ENCODE results near the gene NCOA5.

The NCOA5 gene

DNA sequence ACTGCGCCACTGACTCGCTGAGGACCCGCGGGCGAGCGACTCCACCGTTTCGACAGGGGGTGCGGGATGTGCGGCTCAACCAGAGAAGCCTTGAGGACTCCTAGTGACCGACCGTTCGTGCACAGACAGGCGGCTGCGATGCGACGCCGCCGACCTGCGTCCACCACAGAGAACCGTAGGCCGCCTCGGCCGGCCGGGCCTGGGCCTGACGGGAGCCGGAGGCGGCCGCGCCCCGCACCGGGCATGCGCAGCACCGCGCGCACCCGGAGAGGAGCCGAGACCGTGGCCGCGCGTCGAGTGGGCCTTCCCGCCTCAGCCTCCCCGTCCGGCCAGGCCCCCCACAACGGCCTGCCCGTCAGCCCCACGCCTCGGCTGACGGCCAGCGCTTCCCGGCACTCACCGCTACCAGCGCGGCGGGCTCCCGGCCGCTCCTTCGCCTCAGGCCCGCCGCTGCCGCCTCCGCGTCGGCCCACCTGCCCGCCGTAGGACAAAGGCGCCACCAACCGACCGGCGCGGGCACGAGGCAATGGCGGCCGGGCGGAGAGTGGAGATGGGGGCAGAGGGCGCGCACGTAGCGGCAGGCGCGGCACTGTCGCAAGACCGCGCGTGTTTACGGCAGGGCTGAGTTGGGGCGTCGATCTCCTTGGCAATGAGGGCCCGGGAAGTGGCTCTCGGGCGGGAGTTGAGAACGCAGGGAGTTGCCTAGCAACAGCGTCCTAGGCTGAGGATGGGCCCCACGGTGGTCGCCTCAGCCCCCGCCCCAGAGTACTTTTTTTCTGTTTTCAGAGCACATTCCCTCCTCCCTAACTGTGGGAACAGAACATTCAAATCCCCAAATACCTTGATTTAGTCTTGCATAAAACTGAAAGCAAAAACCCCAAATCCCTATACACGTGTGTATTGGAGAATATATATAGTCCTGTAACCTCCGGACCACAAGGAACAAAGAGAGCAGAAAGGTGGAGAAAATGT is at the start of gene NCOA5:
Gene NCOA5 (minus strand): TSS at position 546 of the 972 bp plus-strand sequence. CDS start 10,538 bp downstream, outside the sequence.
- peak; percentile 86 to 87 for DNase-seq

DNA sequence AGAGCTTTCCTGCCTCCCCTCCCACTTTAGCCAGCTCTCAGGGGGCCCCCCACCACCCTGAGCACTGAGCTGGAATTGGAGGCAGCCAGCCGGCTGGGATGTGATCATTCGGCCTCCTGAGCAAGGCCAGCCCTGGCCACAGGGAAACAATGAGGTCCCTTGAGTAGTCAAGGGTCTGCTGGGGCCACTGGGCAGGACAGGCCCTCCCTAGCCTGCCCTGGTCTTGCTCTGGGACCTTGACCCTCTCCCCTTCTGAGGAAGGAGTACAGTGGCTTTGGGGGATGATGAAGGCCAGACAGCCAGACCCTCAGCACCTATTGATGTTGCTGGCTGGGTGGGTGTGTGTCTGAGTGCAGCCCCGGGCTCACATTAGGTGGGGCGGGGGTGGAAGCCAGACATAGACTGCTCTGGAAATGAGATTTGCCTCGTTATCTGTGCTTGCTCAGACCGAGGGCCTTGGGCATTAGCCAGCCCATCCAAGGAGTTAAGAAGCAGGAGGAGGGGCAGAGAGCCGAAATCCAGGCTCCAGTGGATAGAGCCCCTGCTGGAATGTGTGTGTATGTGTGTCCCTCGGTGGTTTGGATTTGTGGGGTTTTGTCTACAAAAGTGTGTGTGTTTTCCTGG is 49.6 kb upstream of the NCOA5 start:
- DNase-seq: no peak

DNA sequence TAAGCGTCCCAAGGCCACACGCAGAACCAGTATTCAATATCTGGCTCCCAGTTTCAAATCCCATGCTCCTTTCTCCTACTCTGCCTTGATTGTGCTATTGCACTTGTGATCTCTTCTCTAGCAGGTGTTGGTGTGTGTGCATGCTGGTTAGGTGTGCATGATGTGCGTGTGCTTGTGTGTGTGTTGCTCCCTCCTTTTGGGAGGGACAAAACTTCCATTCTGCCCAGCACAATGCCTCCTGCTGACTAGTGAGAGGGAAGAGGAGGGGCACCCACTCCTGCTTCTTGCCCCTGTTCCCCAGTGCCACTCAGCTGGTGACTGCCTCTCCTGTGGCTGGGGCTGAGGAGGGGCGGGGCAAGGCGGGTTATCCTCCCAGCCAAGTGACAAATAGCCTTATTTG is 48.1 kb upstream of the NCOA5 start:
- DNase-seq: peak; percentile 35 to 44

DNA sequence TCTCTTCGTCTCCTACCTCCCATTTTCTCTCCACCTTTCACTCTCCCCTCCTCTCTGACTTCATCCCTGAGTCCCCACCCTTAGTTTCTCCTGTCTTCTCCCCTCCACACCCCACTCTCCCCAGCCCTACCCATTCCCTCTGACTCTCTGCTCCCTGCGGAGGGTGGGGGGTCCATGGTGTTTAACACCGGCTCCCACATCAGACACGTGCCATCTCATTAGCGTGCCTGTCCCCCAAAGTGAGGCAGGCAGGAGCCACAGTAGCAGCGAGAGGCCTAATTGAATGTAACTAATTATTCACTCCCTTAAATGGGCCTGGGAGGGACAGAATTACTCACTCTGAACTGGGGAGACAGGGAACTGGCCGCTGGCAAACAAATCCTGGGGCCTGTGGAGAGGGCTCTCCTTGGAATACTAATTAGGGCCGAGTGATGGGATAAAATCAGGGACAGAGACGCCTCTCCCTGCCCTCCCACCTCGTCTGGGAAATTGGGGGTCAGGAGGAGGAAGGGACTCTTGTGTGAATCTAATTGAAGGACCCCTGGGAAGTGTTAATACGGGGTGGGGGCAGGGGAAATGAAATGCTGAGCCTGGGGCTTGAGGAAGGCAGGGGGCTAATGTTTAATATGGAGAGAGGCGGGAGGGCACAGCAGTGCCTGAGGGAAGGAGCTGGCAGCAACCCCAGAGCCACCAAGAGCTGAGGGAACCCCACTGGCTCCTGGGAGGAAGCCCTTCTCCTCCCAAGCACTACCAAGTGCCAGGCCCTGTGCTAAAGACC is 46.3 kb upstream of the NCOA5 start:
- no peak for DNase-seq

DNA sequence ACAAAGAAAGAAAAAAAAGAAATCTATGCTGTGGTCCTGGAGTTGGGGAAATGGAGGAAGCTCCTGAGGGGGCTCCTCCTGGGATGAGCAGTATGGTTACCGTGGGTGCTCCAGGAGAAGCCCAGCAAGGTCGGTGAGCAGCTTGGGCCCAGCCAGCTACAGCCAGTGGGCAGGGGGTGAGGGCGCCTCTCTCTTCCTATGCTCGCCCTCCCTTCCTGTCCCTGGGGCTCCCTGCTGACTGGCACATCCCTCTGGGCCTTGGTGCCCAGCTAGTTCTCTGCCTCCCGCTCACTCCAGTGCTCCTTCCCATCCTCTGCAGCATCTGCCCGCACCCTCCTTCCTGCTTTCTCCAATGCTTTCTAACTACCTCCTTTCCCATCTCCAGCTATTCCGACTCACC is 45.0 kb upstream of the NCOA5 start:
- DNase-seq: no peak

DNA sequence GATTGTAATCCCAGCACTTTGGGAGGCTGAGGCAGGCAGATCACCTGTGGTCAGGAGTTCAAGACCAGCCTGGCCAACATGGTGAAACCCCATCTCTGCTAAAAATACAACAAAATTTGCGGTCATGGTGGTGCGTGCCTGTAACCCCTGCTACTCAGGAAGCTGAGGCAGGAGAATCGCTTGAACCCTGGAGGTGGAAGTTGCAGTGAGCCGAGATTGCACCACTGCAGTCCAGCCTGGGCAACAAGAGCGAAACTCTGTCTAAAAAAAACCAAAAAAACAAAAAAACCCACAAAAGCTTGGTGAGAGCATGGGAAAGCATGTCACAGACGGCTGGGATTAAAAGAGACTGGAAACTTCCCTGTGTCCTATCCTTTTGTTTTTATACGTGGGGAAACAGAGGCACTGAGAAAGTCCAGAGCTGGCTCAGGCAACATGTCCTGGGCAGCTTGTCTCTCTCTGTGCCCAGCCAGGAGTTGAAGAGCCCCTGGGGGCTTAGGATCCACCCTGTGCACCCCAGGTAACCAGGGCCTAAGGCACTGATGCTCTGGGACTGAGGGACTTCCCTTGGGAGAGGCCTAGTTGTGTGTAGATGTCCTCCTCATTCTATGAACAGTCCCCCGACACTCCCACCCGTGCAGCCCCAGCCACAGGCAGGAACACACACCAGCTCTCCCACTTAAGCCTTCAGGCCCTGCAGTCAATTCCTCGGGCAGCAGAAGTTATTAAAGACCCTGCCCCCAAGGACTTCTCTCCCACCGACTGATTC is 44.3 kb upstream of the NCOA5 start:
- DNase-seq: no peak

DNA sequence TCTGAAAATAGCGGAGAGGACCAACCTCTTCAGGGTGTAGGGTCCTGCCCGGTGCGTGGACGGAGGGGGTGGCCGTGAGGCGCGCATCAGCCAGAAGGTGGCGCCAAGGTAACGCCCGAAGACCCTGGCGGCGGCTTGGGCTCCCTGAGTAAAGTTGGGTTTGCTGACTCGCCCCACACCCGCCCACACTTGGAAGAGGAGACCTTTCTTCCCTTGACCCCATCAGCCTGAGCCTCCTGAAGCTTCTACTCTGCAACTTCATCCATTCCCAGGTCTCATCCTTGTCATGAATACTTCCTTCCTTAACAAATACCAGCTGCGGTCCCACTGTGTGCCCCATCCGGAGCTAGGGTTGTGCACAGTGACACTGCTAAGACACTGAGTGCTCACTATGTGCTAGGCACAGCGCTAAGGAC is 43.0 kb upstream of the NCOA5 start:
- DNase-seq: peak; percentile 62 to 69

DNA sequence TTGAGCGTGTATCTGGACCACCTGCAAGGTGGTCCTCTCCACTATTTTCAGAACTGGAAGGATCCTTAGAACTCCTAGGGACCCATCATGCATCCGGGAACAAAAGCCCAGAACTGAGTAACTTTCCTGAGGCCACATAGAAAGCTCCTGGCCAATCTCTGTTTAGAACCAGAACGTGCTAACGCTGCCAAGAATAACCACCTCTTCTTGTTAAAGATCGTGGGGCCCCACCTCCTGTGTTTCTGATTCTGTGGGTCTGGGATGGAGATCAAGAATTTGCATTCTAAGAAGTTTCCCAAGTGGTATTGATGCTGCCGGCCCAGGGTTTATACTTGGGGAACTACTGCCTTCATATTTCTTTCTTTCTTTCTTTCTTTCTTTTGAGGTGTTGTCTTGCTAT is 41.6 kb upstream of the NCOA5 start:
- DNase-seq: no peak

DNA sequence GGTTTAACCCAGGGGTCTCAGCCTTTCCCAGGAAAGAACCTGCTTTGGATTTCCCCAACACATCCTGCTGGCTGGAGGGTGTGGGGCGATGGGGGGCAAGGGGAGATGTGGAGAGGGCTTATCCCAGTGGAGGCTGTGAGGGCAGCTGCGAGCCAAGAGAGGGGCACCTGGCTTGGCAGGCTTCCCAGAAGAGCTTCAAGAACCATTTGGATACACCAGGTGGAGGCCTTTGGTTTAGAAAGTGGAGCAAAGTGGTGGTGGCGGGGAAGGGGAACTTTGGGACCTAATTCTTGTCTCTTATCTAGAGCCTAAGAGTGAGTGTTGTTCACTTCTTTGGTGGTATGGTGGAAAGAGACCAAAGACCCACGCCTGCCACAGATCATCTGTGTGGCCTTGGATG is 40.8 kb upstream of the NCOA5 start:
- DNase-seq: peak; percentile 53 to 70

DNA sequence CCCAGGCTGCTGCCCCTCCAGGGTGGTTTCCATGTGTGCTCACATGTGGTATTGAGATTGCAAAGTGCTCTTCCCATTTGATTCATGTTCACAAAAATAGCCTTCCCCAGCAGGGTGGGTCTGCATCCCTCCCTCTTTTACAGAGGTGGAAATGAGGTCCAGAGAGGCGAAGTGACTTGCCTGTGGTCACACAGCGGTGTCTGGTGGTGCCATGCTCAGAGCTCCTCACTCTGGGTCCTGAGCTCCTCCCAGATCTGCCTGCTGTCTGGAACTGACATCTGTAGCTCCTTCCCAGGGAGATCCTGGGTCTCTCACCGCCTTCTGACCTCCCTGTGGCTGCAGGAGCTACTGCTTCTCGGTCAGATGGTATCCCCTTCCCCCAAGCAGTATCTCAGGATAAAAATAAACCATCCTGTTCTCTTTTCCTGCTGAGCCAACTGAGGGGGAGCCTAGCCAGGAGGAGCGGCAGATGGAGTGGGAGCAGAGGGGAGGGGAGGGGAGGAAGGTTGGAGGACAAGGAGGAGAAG is 40.3 kb upstream of the NCOA5 start:
- DNase-seq: peak in 1 of 2 experiments; percentile 64

DNA sequence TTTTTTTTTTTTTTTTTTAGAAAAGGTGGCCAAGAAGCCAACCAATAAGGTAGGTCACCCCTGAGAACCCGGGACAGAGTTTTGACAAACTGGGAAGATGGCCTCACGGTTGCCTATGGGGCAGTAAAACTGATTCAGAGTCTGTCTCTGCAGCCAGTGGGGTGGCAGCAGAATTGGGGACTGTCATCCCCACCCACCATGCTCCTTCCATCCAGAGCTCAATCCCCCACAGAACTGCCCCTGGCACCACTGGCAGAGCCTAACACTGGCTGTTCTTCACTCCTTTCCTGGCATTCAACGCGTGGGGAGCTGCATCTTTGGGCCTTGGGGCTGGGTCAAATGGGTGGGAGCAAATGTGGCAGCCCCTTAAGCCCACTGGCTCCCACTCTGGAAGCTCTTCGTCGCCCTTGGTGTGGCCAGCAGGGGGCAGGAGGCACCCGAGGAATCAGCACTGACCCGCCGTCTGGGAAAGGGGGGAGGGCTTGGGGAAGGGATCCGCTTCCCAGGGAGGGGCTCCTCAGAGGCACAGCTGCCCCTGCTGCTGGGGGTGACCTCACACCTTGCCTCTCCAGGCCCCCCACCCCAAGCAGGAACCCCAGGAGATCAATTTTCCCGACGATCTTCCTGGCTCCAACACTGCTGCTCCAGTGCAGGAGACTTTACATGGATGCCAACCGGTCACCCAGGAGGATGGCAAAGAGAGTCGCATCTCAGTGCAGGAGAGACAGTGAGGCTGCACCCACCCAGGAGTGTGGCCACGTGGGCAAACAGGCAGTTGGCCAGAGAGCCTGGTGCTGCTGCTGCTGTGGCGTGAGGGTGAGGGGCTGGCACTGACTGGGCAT is 38.8 kb upstream of the NCOA5 start:
- DNase-seq: peak; percentile 38 to 49

DNA sequence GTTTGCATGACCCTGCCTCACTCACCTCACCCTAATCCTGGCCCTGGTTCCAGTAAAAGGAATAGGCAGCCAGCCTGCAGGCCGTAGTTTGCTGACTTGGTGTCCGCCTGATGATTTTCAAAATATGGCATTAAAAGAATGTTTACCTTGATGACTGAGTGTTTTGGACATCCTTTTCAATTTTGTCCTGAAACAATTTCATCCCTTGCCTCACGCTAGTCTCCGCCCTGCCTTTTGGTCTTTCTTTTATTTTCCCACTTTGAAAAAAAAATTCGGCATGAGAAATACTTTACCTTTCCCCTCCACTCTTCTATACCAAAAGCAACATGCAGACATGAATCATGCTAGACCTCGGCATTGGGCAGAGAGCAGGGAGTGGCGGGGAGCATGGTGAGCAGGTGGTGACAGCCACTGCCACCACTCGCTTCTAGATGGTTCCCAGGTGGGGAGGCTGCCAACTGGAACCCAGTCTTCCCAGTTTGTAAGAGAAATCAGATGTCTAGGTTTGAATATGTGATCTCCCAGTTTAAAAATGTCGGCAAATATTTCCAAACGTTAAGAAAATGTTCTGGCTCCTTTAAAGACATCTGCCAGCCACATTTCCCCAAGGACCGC is 37.7 kb upstream of the NCOA5 start:
- DNase-seq: no peak

DNA sequence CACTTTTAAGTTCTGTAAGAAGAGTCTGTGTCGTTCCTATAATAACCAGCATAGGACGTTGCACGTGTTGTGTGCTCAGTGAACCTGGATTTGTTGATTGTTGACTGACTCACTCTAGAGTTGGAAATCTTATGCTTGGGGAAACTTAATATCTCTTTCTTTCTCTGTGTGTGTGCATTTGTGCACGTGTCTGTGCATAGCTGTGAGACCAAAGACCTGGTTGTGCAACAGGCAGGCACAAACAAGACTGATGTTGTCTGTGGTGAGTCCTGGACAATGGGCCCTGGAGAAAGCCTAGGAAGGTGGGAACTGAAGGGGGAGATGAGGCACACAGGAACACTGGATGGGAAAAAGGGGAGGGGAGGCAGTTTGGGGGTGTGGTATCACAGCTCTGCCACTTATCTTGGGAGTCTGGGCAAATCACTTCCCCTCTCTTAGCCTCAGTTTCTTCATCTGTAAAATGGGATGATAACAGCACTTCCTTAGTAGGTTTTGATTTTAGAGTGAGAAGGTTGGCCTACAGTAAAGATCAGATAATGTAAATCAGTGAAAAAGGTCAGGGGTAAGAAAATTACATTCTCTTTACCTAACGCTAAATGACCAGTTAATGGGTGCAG is 36.8 kb upstream of the NCOA5 start:
- no peak for DNase-seq

DNA sequence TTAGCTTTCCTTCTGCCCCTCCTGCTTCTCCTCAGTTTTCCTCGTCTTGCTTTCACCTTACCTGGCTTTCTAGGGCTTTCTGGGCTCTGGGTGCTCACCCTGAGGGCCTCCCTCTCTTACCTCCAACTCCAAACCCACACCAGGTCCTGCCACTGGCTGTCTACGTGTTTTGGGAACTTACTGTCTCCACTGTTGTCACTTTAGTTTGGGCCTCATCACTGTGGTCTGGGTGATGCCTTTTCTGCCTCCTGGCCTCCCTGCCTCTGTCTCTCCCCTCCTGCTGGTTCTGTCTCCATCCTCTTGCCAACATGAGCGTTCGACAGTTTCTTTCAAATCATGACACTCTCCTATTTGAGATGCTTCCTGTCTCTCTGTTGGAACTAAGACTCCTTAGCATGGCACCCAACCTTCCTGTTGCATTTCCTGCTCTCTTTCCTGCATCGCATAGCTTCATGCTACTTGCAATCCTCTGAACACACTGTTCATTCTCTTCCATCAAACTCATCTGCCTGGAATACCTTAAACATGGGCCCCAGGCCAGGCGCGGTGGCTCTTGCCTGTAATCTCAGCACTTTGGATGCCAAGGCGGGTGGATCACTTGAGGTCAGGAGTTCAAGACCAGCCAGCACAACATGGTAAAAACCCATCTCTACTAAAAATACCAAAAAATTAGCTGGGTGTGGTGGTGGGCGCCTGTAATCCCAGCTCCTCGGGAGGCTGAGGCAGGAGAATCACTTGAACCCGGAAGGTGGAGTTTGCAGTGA is 33.9 kb upstream of the NCOA5 start:
- no peak for DNase-seq

DNA sequence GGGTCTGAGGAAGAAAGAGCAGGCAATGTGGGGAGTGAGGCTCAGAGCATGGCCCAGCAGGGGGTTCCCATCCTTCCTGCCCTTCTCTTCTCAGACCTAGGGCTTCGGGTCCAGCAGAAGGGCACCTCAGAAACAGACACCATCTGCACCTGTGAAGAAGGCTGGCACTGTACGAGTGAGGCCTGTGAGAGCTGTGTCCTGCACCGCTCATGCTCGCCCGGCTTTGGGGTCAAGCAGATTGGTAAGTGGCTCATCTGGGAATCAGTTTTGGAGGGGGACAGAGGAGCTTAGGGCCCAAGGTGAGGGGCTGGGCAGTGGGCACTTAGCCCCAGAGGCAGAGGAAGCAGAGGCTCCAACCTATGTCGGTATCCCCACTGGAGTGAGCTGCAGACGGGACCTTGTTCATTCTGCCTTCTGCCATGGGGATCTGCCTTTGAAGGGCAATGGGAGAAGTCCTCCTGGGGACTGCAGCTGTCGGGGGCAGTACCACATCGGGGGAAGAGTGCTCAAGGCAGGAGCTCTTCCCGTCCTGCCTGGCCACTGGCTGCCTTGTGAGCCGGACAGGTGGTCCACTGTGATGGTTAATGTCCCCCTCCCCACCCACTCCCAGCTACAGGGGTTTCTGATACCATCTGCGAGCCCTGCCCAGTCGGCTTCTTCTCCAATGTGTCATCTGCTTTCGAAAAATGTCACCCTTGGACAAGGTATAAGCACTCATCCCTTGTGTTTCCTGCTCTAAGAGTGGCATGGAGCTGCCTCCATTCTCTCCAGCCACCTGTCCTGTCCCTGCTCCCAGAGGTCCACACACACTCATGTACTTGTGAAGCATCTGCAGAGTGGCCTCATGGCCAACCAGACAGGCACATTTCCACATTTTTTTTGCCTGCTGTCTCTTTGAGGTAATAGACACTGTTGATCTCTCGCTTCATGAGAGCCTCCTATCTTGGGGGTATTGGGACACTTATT is 33.0 kb upstream of the NCOA5 start:
- DNase-seq: no peak

DNA sequence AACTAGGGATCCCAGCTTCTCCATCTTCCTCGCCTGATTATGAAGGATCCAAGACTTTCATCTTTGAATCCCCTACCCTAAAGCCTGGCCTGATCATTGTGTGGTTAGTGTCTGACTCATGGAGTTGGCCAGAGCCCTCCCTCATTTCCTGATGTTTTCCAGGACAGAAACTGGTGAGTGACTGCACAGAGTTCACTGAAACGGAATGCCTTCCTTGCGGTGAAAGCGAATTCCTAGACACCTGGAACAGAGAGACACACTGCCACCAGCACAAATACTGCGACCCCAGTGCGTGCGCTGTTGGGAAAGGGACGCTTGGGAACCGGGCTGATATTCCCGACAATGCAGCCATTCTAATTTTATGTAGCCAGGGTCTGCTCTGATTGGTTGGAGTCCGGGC is 32.3 kb upstream of the NCOA5 start:
- no peak for DNase-seq

DNA sequence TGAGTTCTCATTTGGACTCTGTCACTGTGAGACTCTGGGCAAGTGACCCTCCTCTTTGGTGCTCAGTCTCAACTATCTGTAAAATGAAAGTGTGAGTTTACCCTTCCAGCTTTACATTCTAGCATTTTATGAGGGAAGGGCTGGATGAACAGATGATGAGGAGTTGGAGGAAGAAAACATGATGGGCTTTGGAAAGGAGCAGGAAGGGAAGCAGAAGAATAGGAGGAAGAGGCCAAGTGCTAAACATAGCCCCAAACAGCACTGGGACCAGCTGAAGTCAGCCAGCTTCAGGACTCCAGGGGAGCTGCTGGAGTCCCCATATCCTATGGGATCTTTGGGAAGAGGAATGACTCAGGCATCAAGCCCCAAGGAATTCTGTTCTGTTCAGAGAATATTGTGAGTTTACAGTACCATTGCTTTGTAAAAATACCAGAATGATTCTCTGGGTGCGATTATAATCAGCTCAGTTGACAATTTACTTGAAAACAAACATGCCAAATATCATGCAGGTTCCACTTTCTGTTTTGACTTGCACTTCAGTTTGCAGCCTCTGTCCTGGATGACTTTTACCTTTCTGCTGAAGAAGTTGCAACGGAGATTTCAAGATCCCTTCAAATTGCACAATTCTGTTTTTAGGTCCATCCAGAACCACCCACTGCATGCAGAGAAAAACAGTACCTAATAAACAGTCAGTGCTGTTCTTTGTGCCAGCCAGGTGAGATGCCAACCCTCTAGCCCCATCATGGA is 31.6 kb upstream of the NCOA5 start:
- DNase-seq: no peak

DNA sequence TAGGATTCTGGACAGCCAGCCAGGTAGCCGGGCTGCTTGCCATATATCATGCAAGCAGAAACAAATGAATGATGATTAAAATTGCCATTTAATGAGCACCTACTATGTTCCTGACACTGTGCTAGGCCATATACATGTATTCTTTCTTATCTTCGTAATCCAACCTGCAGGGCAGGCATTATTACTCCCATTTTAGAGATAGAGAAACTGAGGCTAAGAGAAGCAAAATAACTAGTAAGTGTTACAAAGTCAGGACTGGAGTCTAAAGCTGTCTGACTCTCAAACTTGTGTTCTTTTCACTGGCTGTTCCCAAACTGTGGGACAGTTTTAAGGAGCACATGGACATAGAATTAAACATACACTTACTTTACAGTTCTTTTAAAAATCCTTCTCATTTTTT is 30.4 kb upstream of the NCOA5 start:
- DNase-seq: no peak

Data from NCI-H187 (cell line).